Urinary bladder (tissue), 4 donors: ENCODE data around the gene USP30. TPM values are rescaled to one million over a fixed set of nuclear protein-coding genes. Genes with fewer than 3 reads are reported as not detected.

Experiments used
- DNase-seq: peaks from one replicate; pipeline ENCODE4 v3.0.0-alpha.2; 2015; ENCODE audit errors: extremely low spot score
- H3K27ac ChIP-seq: one replicate; pipeline ENCODE4 v1.5.1; 2013; ENCODE audit warnings: low read depth, mild to moderate bottlenecking, moderate library complexity
- H3K36me3 ChIP-seq: one replicate; pipeline ENCODE4 v1.6.1; 2013; ENCODE audit warnings: mild to moderate bottlenecking, moderate library complexity; ENCODE audit not compliant: insufficient read depth
- H3K4me1 ChIP-seq: one replicate; pipeline ENCODE4 v1.6.1; 2013; ENCODE audit warnings: mild to moderate bottlenecking, moderate library complexity; ENCODE audit not compliant: insufficient read depth
- H3K4me3 ChIP-seq: one replicate; pipeline ENCODE4 v1.5.1; 2013; ENCODE audit warnings: low read depth, low read length
- WGBS: extraction: QIAGEN DNeasy Blood & Tissue Kit; methylation state at CpG from one replicate; pipeline ENCODE4 v1.1.7; 2013; 5-methylcytosine and 5-hydroxymethylcytosine counted together
- polyA plus RNA-seq: library from polyadenylated mRNA; stranded (reverse); fragments of 200-250 nt; gene quantifications from one replicate; pipeline ENCODE4 v1.2.3, GENCODE V29; 2013
- total RNA-seq: library from RNA; depleted of rRNA; stranded (reverse); fragments of >200 nt; gene quantifications from one replicate; pipeline ENCODE4 v1.2.3, GENCODE V29; 2014
- donor health status: healthy with polysubstance abuse.
- donor health status: healthy.

The USP30 gene
- total and polyA plus RNA-seq, 2 donors = 11.5 to 13.9 TPM

- no peak overlapping the region for H3K4me3 ChIP-seq
- no peaks in the 10 kb centered on the region for H3K36me3 ChIP-seq
- H3K27ac ChIP-seq = no peak overlapping the region
- DNase-seq = no peak
- no peaks in the 10 kb centered on the region for H3K4me1 ChIP-seq
- 25% methylated on average over 11 of the region's 11 CpGs for WGBS
Observed at GRCh38 chr12:109097140-109097434, 44.7 kb downstream of the USP30 start.

- peak within 1 kb of the TSS; percentile 88 for H3K4me3 ChIP-seq
- H3K36me3 ChIP-seq = no peaks in the 10 kb centered on the region
- no peaks in the 10 kb centered on the region for H3K4me1 ChIP-seq
- under 1% methylated on average over 71 of the region's 71 CpGs for WGBS
- peak within 1 kb of the TSS; percentile 92 for H3K27ac ChIP-seq
- DNase-seq = peak; percentile 93
Observed at GRCh38 chr12:109097435-109098182, 45.2 kb downstream of the USP30 start, which contains the start of gene UNG. TSS of gene UNG (plus strand) at chr12:109097597. CDS start at chr12:109097680, 83 bp downstream.

GRCh38 chr12:109098183-109098604 is 45.8 kb downstream of the USP30 start:
- no peaks in the 10 kb centered on the region for H3K4me1 ChIP-seq
- DNase-seq = no peak
- peak overlapping the region; percentile 92 for H3K27ac ChIP-seq
- H3K4me3 ChIP-seq = peak overlapping the region; percentile 88
- H3K36me3 ChIP-seq = no peaks in the 10 kb centered on the region
- under 1% methylated on average over 32 of the region's 32 CpGs for WGBS

GRCh38 chr12:109098651-109099050 is 46.3 kb downstream of the USP30 start:
- DNase-seq = no peak
- Histone ChIP-seq H3K4me3 (peak overlapping the region; percentile 88), H3K27ac (peak overlapping the region; percentile 92), H3K4me1 (no peaks in the 10 kb centered on the region), H3K36me3 (no peaks in the 10 kb centered on the region)
- WGBS = 4% methylated on average over 8 of the region's 8 CpGs

- Histone ChIP-seq H3K27ac (no peak overlapping the region), H3K4me1 (no peaks in the 10 kb centered on the region), H3K36me3 (no peaks in the 10 kb centered on the region), H3K4me3 (no peak overlapping the region)
- WGBS = 54% methylated on average over 12 of the region's 12 CpGs
- no peak for DNase-seq
Observed at GRCh38 chr12:109099431-109100020, 47.1 kb downstream of the USP30 start.

GRCh38 chr12:109100741-109101140 is 48.4 kb downstream of the USP30 start:
- DNase-seq = no peak
- peaks cover 2% of the 10 kb centered on the region for H3K36me3 ChIP-seq
- no peak overlapping the region for H3K27ac ChIP-seq
- H3K4me1 ChIP-seq = no peaks in the 10 kb centered on the region
- 97% methylated on average over 4 of the region's 4 CpGs for WGBS
- no peak overlapping the region for H3K4me3 ChIP-seq

GRCh38 chr12:109102491-109102890 is 50.1 kb downstream of the USP30 start:
- DNase-seq = no peak
- H3K4me3 ChIP-seq = no peak overlapping the region
- WGBS = 94% methylated on average over 3 of the region's 3 CpGs
- H3K27ac ChIP-seq = no peak overlapping the region
- H3K36me3 ChIP-seq = peaks cover 2% of the 10 kb centered on the region
- no peaks in the 10 kb centered on the region for H3K4me1 ChIP-seq

GRCh38 chr12:109105176-109105575 is 52.8 kb downstream of the USP30 start:
- 84% methylated on average over 5 of the region's 5 CpGs for WGBS

GRCh38 chr12:109109746-109110350 is 57.5 kb downstream of the USP30 start:
- WGBS = 81% methylated on average over 6 of the region's 6 CpGs
- Histone ChIP-seq H3K27ac (peak overlapping the region; percentile 42), H3K4me3 (no peak overlapping the region), H3K36me3 (peaks cover 2% of the 10 kb centered on the region), H3K4me1 (no peaks in the 10 kb centered on the region)
- DNase-seq = no peak

More at GRCh38 chr12:109105176-109105575, 52.8 kb downstream of the USP30 start:
- no peak for DNase-seq
- no peak overlapping the region for H3K4me3 ChIP-seq
- H3K27ac ChIP-seq = no peak overlapping the region
- no peaks in the 10 kb centered on the region for H3K4me1 ChIP-seq
- peaks cover 2% of the 10 kb centered on the region for H3K36me3 ChIP-seq

- H3K4me3 ChIP-seq = peak overlapping the region; percentile 66
- WGBS = 7% methylated on average over 28 of the region's 28 CpGs
- no peaks in the 10 kb centered on the region for H3K4me1 ChIP-seq
- H3K36me3 ChIP-seq = no peaks in the 10 kb centered on the region
- peak overlapping the region; percentile 98 for H3K27ac ChIP-seq
- no peak for DNase-seq
Observed at GRCh38 chr12:109110988-109111495, 58.7 kb downstream of the USP30 start.

GRCh38 chr12:109112720-109113465 is 60.5 kb downstream of the USP30 start:
- DNase-seq = no peak
- WGBS = 77% methylated on average over 11 of the region's 11 CpGs
- no peaks in the 10 kb centered on the region for H3K36me3 ChIP-seq
- H3K27ac ChIP-seq = no peak overlapping the region
- no peak overlapping the region for H3K4me3 ChIP-seq
- H3K4me1 ChIP-seq = no peaks in the 10 kb centered on the region

- Histone ChIP-seq H3K4me1 (no peaks in the 10 kb centered on the region), H3K27ac (no peak overlapping the region), H3K4me3 (no peak overlapping the region), H3K36me3 (no peaks in the 10 kb centered on the region)
- 74% methylated on average over 5 of the region's 5 CpGs for WGBS
- no peak for DNase-seq
Observed at GRCh38 chr12:109113661-109114321, 61.4 kb downstream of the USP30 start.

- H3K27ac ChIP-seq = no peak overlapping the region
- DNase-seq = no peak
- no peaks in the 10 kb centered on the region for H3K36me3 ChIP-seq
- 56% methylated on average over 2 of the region's 2 CpGs for WGBS
- no peak overlapping the region for H3K4me3 ChIP-seq
- no peaks in the 10 kb centered on the region for H3K4me1 ChIP-seq
Observed at GRCh38 chr12:109114644-109115043, 62.3 kb downstream of the USP30 start.
